HepG2 (cell line): Measurements from ENCODE around the gene RBM23. TPM values are rescaled to one million over a fixed set of nuclear protein-coding genes. Genes with fewer than 3 reads are reported as not detected.
A peak's percentile ranks its signal among the peaks of the same experiment; 100 is the strongest.

Source experiments
- ATF6 ChIP-seq: sonication (generic); formaldehyde crosslinking; conservative IDR thresholded peaks from 2 replicates; pipeline ENCODE4 v1.4.0; 2020; ENCODE audit warnings: missing genetic modification reagents
- HNRNPH1 ChIP-seq: fragments of 200-400 bp; formaldehyde crosslinking; optimal IDR thresholded peaks from 2 replicates; pipeline ENCODE3; 2017; ENCODE audit warnings: mild to moderate bottlenecking, low read depth, low read length
- JDP2 ChIP-seq: sonication (generic); formaldehyde crosslinking; IDR thresholded peaks from 2 replicates; pipeline ENCODE4 v1.8.1; 2022; ENCODE audit warnings: missing genetic modification reagents, borderline replicate concordance
- RAD51 ChIP-seq: fragments of 450-650 bp; IDR thresholded peaks from 2 replicates; pipeline ENCODE4 v1.6.1; 2016; ENCODE audit warnings: borderline replicate concordance
- SNAPC4 ChIP-seq: sonication (generic); formaldehyde crosslinking; IDR thresholded peaks from 2 replicates; pipeline ENCODE4 v1.4.0; 2020; ENCODE audit warnings: mild to moderate bottlenecking, missing genetic modification reagents
- SP2 ChIP-seq: sonication (generic); formaldehyde crosslinking; IDR thresholded peaks from 2 replicates; pipeline ENCODE4 v1.5.1; 2020; ENCODE audit warnings: mild to moderate bottlenecking, missing genetic modification reagents
- TCF7L2 ChIP-seq: IDR thresholded peaks from 2 replicates; pipeline ENCODE4 v1.6.1; 2011; ENCODE audit warnings: mild to moderate bottlenecking, low read depth, low read length, moderate library complexity
- ZBTB14 ChIP-seq: sonication (generic); formaldehyde crosslinking; IDR thresholded peaks from 2 replicates; pipeline ENCODE4 v1.4.0; 2020; ENCODE audit warnings: missing genetic modification reagents
- ZMAT3 ChIP-seq: sonication (generic); formaldehyde crosslinking; conservative IDR thresholded peaks from 2 replicates; pipeline ENCODE4 v1.7.0; 2021; ENCODE audit warnings: missing genetic modification reagents
- ZNF335 ChIP-seq: sonication (generic); formaldehyde crosslinking; IDR thresholded peaks from 2 replicates; pipeline ENCODE4 v1.4.0; 2020; ENCODE audit warnings: missing genetic modification reagents
- ZNF337 ChIP-seq: sonication (generic); formaldehyde crosslinking; IDR thresholded peaks from 2 replicates; pipeline ENCODE4 v1.5.1; 2020; ENCODE audit warnings: missing genetic modification reagents, low read depth, mild to moderate bottlenecking, borderline replicate concordance
- ZNF44 ChIP-seq: sonication (generic); formaldehyde crosslinking; IDR thresholded peaks from 2 replicates; pipeline ENCODE4 v1.5.1; 2020; ENCODE audit warnings: mild to moderate bottlenecking, missing genetic modification reagents
- ZNF574 ChIP-seq: sonication (generic); formaldehyde crosslinking; IDR thresholded peaks from 2 replicates; pipeline ENCODE4 v1.4.0; 2020; ENCODE audit warnings: missing genetic modification reagents
- ZNF773 ChIP-seq: sonication (generic); formaldehyde crosslinking; IDR thresholded peaks from 2 replicates; pipeline ENCODE4 v1.4.0; 2020; ENCODE audit warnings: missing genetic modification reagents, borderline replicate concordance
- ZSCAN20 ChIP-seq: sonication (generic); formaldehyde crosslinking; IDR thresholded peaks from 2 replicates; pipeline ENCODE4 v1.4.0; 2020; ENCODE audit warnings: missing genetic modification reagents, mild to moderate bottlenecking, borderline replicate concordance
- polyA plus RNA-seq, 8 experiments: library from polyadenylated mRNA; depleted of rRNA in 3 of 8; stranded (reverse) in 7 of 8; unstranded in 1 of 8; fragments of >200 nt; fragmentation: Illumina TruSeq in 4 of 8; extraction: Trizol in 4 of 8; gene quantifications; 2 replicates each; pipeline versions ENCODE4 v1.2.1 to v1.2.3, GENCODE V29; 2011 to 2016; ENCODE audit warnings: low read depth in 4 of 8, missing spikeins in 1 of 8, mixed read lengths in 1 of 8; ENCODE audit not compliant: insufficient read depth in 1 of 8
- total RNA-seq, 5 experiments: library from RNA; depleted of rRNA; stranded (reverse); fragments of >200 nt; fragmentation: Illumina TruSeq; extraction: Trizol; gene quantifications; 2 replicates each; pipeline ENCODE4 v1.2.3, GENCODE V29; 2016; ENCODE audit warnings: low read depth in 1 of 5

The RBM23 gene
- total and polyA plus RNA-seq, 2 of the 13 experiments (the other 11 are each of a cell fraction or from before 2014, with no cell fraction given): 1.5 to 2.1 TPM

GRCh38 chr14:22852940-22853767 lies 65.8 kb downstream of the RBM23 start (continued):
- TF ChIP-seq ZNF574 (CRISPR knock-in tag) (peak; percentile 97), ZNF335 (CRISPR knock-in tag) (0 out of 2 replicates have a peak, but pooled peaks have one; percentile 35), SNAPC4 (CRISPR knock-in tag) (peak; percentile 95; the same call in 1 of the 2 replicates), ZNF773 (CRISPR knock-in tag) (no peak), HNRNPH1 (peak; percentile 88), ZNF337 (peak; percentile 93; the same call in 1 of the 2 replicates), JDP2 (CRISPR knock-in tag) (no peak), SP2 (CRISPR knock-in tag) (peak; percentile 56), TCF7L2 (no peak), RAD51 (no peak), ZSCAN20 (CRISPR knock-in tag) (0 out of 2 replicates have a peak, but pooled peaks have one; percentile 61), ATF6 (CRISPR knock-in tag) (no peak), ZMAT3 (CRISPR knock-in tag) (peak; percentile 98), ZNF44 (CRISPR knock-in tag) (peak; percentile 81), ZBTB14 (CRISPR knock-in tag) (no peak)
